HCT116 (cell line): ENCODE data around the gene TTBK1. TPM values are rescaled to one million over a fixed set of nuclear protein-coding genes. Genes with fewer than 3 reads are reported as not detected.

Experiments used
- ATAC-seq: fragments of 200-7000 bp; cut with Tn5 transposase; 2 replicates; pipeline ENCODE4 v1.9.1; 2020; ENCODE audit warnings: mild to moderate bottlenecking, moderate library complexity
- BruUV-seq: library from RNA; stranded (reverse); fragments of 400-500 nt; replicated peaks from 2 replicates; lab custom pipeline; 2021; lab: Mats Ljungman, UMichigan
- CTCF ChIA-PET: fragments of 300-600 bp; sonication (Branson Sonifier 250); formaldehyde crosslinking; loops from one replicate; lab custom pipeline; 2021; ENCODE audit warnings: antibody characterized with exemption; lab: Charles Lee
- POLR2A ChIA-PET: fragments of 300-600, 350-600 bp; sonication (Branson Sonifier 250); formaldehyde crosslinking; loops from one replicate; lab custom pipeline; 2021; ENCODE audit warnings: antibody characterized with exemption; lab: Charles Lee
- RAD21 ChIA-PET, 2 experiments: fragments of 300-600 bp; sonication (Branson Sonifier 250); formaldehyde crosslinking; loops; one replicate each; lab custom pipeline; 2023; ENCODE audit warnings: low total read pairs in 2 of 2; ENCODE audit not compliant: uncharacterized antibody in 2 of 2, unreplicated experiment in 2 of 2, low non-redundant PET in 1 of 2; lab: Charles Lee
- DNase-seq: peaks from one replicate; pipeline ENCODE4 v3.0.0-alpha.2; 2010; ENCODE audit warnings: low read depth, low spot score
- H2AFZ ChIP-seq: fragments of 200-600 bp; shearing (Covaris generic), sonication (generic); 2 replicates; pipeline ENCODE4 v1.6.1; 2017; ENCODE audit warnings: low read depth, mixed run types, mixed read lengths, antibody characterized with exemption, low read length; ENCODE audit not compliant: poor library complexity, severe bottlenecking
- H3K27ac ChIP-seq: 2 replicates; pipeline ENCODE4 v1.5.1; 2012; ENCODE audit warnings: low read depth, low read length
- H3K27me3 ChIP-seq: fragments of 200-600 bp; sonication (generic); 2 replicates; pipeline ENCODE4 v1.6.1; 2016; ENCODE audit warnings: mixed run types, low read length, mixed read lengths; ENCODE audit not compliant: insufficient read depth
- H3K36me3 ChIP-seq, 2 experiments: fragments of 200-500 bp in 1 of 2; fragments of 200-600 bp in 1 of 2; sonication (Bioruptor generic) in 1 of 2; sonication (generic) in 1 of 2; 2 replicates each; pipeline versions ENCODE4 v1.5.1 to v1.6.1; 2014 to 2016; ENCODE audit warnings: low read length in 2 of 2, inconsistent platforms in 1 of 2, mixed read lengths in 1 of 2, mixed run types in 1 of 2; ENCODE audit not compliant: insufficient read depth in 2 of 2, control insufficient read depth in 1 of 2
- H3K4me1 ChIP-seq, 2 experiments: fragments of 200-600 bp in 1 of 2; sonication (generic) in 1 of 2; 2 replicates each; pipeline versions ENCODE4 v1.5.1 to v1.6.1; 2012 to 2017; ENCODE audit warnings: low read length in 2 of 2, inconsistent platforms in 1 of 2, mild to moderate bottlenecking in 1 of 2, mixed read lengths in 1 of 2, mixed run types in 1 of 2, moderate library complexity in 1 of 2; ENCODE audit not compliant: insufficient read depth in 2 of 2, control insufficient read depth in 1 of 2
- H3K4me2 ChIP-seq: fragments of 200-600 bp; sonication (generic); 2 replicates; pipeline ENCODE4 v1.6.1; 2017; ENCODE audit warnings: mixed run types, low read length, mixed read lengths
- H3K4me3 ChIP-seq, 2 experiments: fragments of 200-600 bp in 1 of 2; sonication (generic) in 1 of 2; replicated peaks in 1 of 2; 2 replicates each; pipeline ENCODE4 v1.5.1; 2011 to 2016; ENCODE audit warnings: low read length in 2 of 2, control low read depth in 1 of 2, low read depth in 1 of 2, mild to moderate bottlenecking in 1 of 2, mixed read lengths in 1 of 2, mixed run types in 1 of 2
- H3K79me2 ChIP-seq: fragments of 200-600 bp; sonication (generic); 2 replicates; pipeline ENCODE4 v1.6.1; 2017; ENCODE audit warnings: mild to moderate bottlenecking, mixed run types, low read length, moderate library complexity, mixed read lengths; ENCODE audit not compliant: insufficient read depth
- H3K9ac ChIP-seq: fragments of 200-600 bp; sonication (generic); 2 replicates; pipeline ENCODE4 v1.6.1; 2016; ENCODE audit warnings: low read length, mixed read lengths
- H3K9me2 ChIP-seq: fragments of 200-600 bp; sonication (generic), shearing (Covaris generic); 2 replicates; pipeline ENCODE4 v1.6.1; 2017; ENCODE audit warnings: mixed run types, mild to moderate bottlenecking, moderate library complexity; ENCODE audit not compliant: insufficient read depth
- H3K9me3 ChIP-seq, 2 experiments: fragments of 200-500 bp in 1 of 2; fragments of 200-600 bp in 1 of 2; sonication (Bioruptor generic) in 1 of 2; sonication (generic) in 1 of 2; 2 replicates each; pipeline ENCODE4 v1.6.1; 2014 to 2017; ENCODE audit warnings: low read length in 2 of 2, mixed read lengths in 2 of 2, inconsistent platforms in 1 of 2, low read depth in 1 of 2, mild to moderate bottlenecking in 1 of 2, mixed run types in 1 of 2, moderate library complexity in 1 of 2; ENCODE audit not compliant: control insufficient read depth in 1 of 2, insufficient read depth in 1 of 2
- H4K20me1 ChIP-seq: fragments of 200-600 bp; sonication (generic), shearing (Covaris generic); 2 replicates; pipeline ENCODE4 v1.6.1; 2017; ENCODE audit warnings: mixed run types, mild to moderate bottlenecking, moderate library complexity; ENCODE audit not compliant: insufficient read depth
- CBX3 ChIP-seq: IDR thresholded peaks from 2 replicates; pipeline ENCODE4 v1.6.1; 2012; ENCODE audit warnings: low read depth
- CEBPB ChIP-seq: IDR thresholded peaks from 2 replicates; pipeline ENCODE4 v1.6.1; 2012; ENCODE audit warnings: low read depth
- ELF1 ChIP-seq: IDR thresholded peaks from 2 replicates; pipeline ENCODE4 v1.6.1; 2012; ENCODE audit warnings: low read depth, borderline replicate concordance
- EZH2phosphoT487 ChIP-seq: fragments of 200-600 bp; IDR thresholded peaks from 2 replicates; pipeline ENCODE4 v1.6.1; 2018; ENCODE audit warnings: antibody characterized with exemption, borderline replicate concordance
- FOSL1 ChIP-seq: IDR thresholded peaks from 2 replicates; pipeline ENCODE4 v1.6.1; 2012; ENCODE audit warnings: low read depth
- MAX ChIP-seq: IDR thresholded peaks from 2 replicates; pipeline ENCODE4 v1.6.1; 2012
- POLR2AphosphoS5 ChIP-seq: IDR thresholded peaks from 2 replicates; pipeline ENCODE4 v1.6.1; 2011; ENCODE audit warnings: mild to moderate bottlenecking, low read depth, low read length, moderate library complexity
- SIN3A ChIP-seq: IDR thresholded peaks from 2 replicates; pipeline ENCODE4 v1.6.1; 2012; ENCODE audit warnings: low read depth
- SRF ChIP-seq: IDR thresholded peaks from 2 replicates; pipeline ENCODE4 v1.6.1; 2012; ENCODE audit warnings: low read depth
- ZNF274 ChIP-seq: fragments of 200-500 bp; sonication (Bioruptor generic); IDR thresholded peaks from 2 replicates; pipeline ENCODE4 v1.6.1; 2014; ENCODE audit warnings: mild to moderate bottlenecking, low read depth, low read length, inconsistent platforms
- intact Hi-C: fragments of 100-400 bp; cut with micrococcal nuclease; formaldehyde crosslinking; loops from 2 replicates; pipeline ENCODE4 v1.10.0; 2022
- total RNA-seq: library from RNA; stranded (reverse); gene quantifications from one replicate; pipeline ENCODE4 v1.2.1, GENCODE V29; 2021; ENCODE audit not compliant: unreplicated experiment
- TF ChIP-seq, protein P1 (sequence below): IDR thresholded peaks from 2 replicates; pipeline ENCODE4 v1.6.1; 2012

Gene TTBK1
- total RNA-seq, 1 experiment from 2014 or later, result not detected

DNA sequence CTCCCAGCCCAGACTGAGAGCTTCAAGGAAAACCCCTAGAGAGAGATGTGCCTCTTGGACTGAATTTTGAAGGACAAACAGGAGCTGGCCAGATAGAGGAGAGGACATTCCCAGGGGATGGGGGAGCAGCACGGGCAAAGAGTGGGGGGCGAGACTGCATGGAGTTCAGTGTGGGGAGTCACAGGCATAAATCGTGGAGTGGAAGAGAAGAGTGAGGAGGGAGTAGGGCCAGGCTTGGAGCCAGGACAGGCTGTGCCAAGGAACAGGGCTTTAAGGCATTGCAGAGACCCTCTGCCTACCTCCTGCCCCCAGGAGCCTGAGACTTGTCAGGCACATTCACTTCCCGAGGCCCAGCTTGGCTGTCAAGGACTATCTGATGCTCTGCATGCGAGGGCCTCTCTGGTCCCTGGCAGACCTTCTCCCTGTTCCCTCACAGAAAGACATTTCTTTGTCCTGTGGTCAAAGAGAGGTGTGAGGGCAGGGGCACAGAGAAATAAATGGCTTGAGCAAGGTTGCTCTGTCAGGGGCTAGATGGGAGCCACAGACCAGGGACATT, 49.6 kb downstream of the TTBK1 start (continued):
- no peak for TF ChIP-seq ELF1
- no peak for TF ChIP-seq MAX
- TF ChIP-seq EZH2phosphoT487, result no peak
- TF ChIP-seq POLR2AphosphoS5, result no peak
- TF ChIP-seq, protein P1, sequence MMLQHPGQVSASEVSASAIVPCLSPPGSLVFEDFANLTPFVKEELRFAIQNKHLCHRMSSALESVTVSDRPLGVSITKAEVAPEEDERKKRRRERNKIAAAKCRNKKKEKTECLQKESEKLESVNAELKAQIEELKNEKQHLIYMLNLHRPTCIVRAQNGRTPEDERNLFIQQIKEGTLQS, result no peak
- no peak for TF ChIP-seq SIN3A
- no peak for TF ChIP-seq ZNF274
- no peak for TF ChIP-seq SRF

DNA sequence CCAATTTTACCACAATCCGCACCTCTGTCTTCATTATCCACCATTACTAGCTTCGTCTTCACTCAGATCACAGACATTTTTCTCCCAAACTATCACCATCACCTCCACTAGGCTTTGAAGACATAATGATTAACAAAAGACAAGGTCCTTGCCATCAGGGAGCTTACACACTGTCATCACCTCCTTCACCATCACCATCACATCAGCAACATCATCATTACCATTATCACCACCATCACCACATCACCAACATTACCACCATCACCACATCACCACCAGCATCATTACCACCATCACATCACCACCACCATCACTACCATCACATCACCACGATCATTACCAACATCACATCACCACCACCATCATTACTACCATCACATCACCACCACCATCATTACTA, 50.4 kb downstream of the TTBK1 start:
- BruUV-seq, result no TSS peak
- no peak for TF ChIP-seq EZH2phosphoT487
- no peak for TF ChIP-seq FOSL1
- TF ChIP-seq MAX, result no peak
- TF ChIP-seq, protein P1, result no peak
- TF ChIP-seq CEBPB, result no peak
- TF ChIP-seq CBX3, result no peak
- RAD21 ChIA-PET, result no interaction called here
- Histone ChIP-seq H2AFZ (no peak overlapping the region), H3K79me2 (no peaks in the 10 kb centered on the region), H3K4me2 (no peak overlapping the region), H3K27me3 (no peaks in the 10 kb centered on the region), H3K36me3 (no peaks in the 10 kb centered on the region), H4K20me1 (no peaks in the 10 kb centered on the region), H3K9me3 (no peaks in the 10 kb centered on the region), H3K4me1 (no peaks in the 10 kb centered on the region), H3K4me3 (no peak overlapping the region), H3K9me2 (no peaks in the 10 kb centered on the region), H3K27ac (no peak overlapping the region), H3K9ac (no peak overlapping the region)
- DNase-seq (no peak), ATAC-seq (no peak)
- intact Hi-C loops, result no loop called here
- CTCF ChIA-PET, result no interaction called here
- POLR2A ChIA-PET, result no interaction called here
